Tibial nerve (tissue), 3 donors: ENCODE data around the gene FMO2.

ENCODE experiments used
- POLR2A ChIP-seq, 2 donors: fragments of 450-650 bp; IDR thresholded peaks; one replicate each; pipeline ENCODE4 v1.6.1; 2017; ENCODE audit warnings: antibody characterized with exemption in 2 of 2, mild to moderate bottlenecking in 2 of 2, moderate library complexity in 2 of 2
- TF ChIP-seq, protein P1 (sequence below), 5 experiments: fragments of 200-600 bp in 3 of 5; fragments of 450-650 bp in 2 of 5; sonication (generic) in 3 of 5; IDR thresholded peaks; one replicate each; pipeline ENCODE4 v1.5.1; 2016 to 2019; ENCODE audit warnings: antibody characterized with exemption in 5 of 5, mild to moderate bottlenecking in 3 of 5, moderate library complexity in 2 of 5

DNA sequence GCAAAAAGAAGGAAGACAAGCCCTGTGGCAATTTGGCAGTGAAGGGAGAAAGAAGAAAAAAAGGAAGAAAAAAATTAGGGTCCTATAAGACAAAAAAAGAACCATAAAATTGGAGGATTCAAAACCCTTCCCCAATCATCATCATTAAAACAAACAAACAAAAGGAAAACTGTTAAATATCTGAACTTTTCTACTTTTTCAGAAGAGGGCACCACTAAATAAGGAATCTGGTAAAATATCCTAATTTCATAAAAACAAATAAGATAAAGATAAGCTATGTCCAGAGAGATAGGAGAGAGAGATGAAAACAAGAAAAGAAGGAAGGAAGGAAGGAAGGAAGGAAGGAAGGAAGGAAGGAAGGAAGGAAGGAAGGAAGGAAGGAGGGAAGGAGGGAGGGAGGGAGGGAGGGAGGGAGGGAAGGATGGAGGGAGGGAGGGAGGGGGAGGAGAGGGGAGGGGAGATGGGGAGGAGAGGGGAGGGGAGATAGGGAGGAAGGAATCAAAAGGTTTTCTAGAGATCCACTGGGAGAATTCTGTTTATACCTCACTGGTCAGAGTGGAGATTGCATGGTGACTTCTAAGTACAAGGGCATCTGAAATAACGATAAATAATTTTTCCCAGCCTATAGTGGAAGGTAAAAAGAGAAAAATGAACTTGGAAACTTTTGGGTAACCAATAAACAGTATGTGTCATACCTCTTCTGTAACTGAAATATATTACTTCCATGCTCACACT, 10.4 kb upstream of the FMO2 start:
- TF ChIP-seq, protein P1, sequence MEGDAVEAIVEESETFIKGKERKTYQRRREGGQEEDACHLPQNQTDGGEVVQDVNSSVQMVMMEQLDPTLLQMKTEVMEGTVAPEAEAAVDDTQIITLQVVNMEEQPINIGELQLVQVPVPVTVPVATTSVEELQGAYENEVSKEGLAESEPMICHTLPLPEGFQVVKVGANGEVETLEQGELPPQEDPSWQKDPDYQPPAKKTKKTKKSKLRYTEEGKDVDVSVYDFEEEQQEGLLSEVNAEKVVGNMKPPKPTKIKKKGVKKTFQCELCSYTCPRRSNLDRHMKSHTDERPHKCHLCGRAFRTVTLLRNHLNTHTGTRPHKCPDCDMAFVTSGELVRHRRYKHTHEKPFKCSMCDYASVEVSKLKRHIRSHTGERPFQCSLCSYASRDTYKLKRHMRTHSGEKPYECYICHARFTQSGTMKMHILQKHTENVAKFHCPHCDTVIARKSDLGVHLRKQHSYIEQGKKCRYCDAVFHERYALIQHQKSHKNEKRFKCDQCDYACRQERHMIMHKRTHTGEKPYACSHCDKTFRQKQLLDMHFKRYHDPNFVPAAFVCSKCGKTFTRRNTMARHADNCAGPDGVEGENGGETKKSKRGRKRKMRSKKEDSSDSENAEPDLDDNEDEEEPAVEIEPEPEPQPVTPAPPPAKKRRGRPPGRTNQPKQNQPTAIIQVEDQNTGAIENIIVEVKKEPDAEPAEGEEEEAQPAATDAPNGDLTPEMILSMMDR (IDR thresholded peaks at IDR 0.05) = no peak
- TF ChIP-seq POLR2A (IDR thresholded peaks at IDR 0.05) = no peak
